CD4-positive, alpha-beta T cell (primary cell): Measurements from ENCODE around the gene ZKSCAN5. TPM values are rescaled to one million over a fixed set of nuclear protein-coding genes. Genes with fewer than 3 reads are reported as not detected.
A peak's percentile ranks its signal among the peaks of the same experiment; 100 is the strongest.
"Not testable (repeated sequence)": the region's sequence is repeated elsewhere in the genome, so short reads cannot be mapped to it uniquely, and the experiment has no call there.

ENCODE experiments used
- ATAC-seq: fragments of 200-7000 bp; cut with Tn5 transposase; one replicate; pipeline ENCODE4 v1.10.0; 2022; ENCODE audit warnings: mild to moderate bottlenecking; ENCODE audit not compliant: poor library complexity
- CTCF ChIA-PET: fragments of 350-600 bp; sonication (Branson Sonifier 250); formaldehyde crosslinking; loops from one replicate; lab custom pipeline; 2021; ENCODE audit warnings: antibody characterized with exemption, inconsistent platforms; lab: Charles Lee
- POLR2A ChIA-PET: fragments of 350-600 bp; sonication (Branson Sonifier 250); formaldehyde crosslinking; loops from one replicate; lab custom pipeline; 2021; ENCODE audit warnings: antibody characterized with exemption, inconsistent platforms; lab: Charles Lee
- DNase-seq, 14 experiments: peaks; one replicate each; pipeline ENCODE4 v3.0.0-alpha.2; 2013 to 2020; ENCODE audit warnings: mixed read lengths in 2 of 14
- H3K27ac ChIP-seq, 2 donors: one replicate each; pipeline versions ENCODE4 v1.5.1 to v1.7.0; 2013; ENCODE audit warnings: low read length in 2 of 2, low read depth in 1 of 2, mild to moderate bottlenecking in 1 of 2
- H3K27me3 ChIP-seq, 2 experiments: 1 replicate in 1 of 2; 2 replicates in 1 of 2; pipeline versions ENCODE4 v1.6.1 to v1.7.0; 2013; ENCODE audit warnings: low read length in 2 of 2, control low read depth in 1 of 2, mild to moderate bottlenecking in 1 of 2, moderate library complexity in 1 of 2; ENCODE audit not compliant: insufficient read depth in 2 of 2, control insufficient read depth in 1 of 2
- H3K36me3 ChIP-seq: one replicate; pipeline ENCODE4 v1.6.1; 2013; ENCODE audit warnings: low read length, control low read depth; ENCODE audit not compliant: insufficient read depth
- H3K4me1 ChIP-seq: one replicate; pipeline ENCODE4 v1.6.1; 2013; ENCODE audit warnings: low read length, control low read depth; ENCODE audit not compliant: insufficient read depth
- H3K4me3 ChIP-seq: one replicate; pipeline ENCODE4 v1.5.1; 2013; ENCODE audit warnings: mild to moderate bottlenecking, low read length, moderate library complexity
- H3K9me3 ChIP-seq, 2 experiments: 1 replicate in 1 of 2; 2 replicates in 1 of 2; pipeline versions ENCODE4 v1.6.1 to v1.7.0; 2013; ENCODE audit warnings: low read length in 2 of 2, mild to moderate bottlenecking in 2 of 2, control low read depth in 1 of 2, moderate library complexity in 1 of 2; ENCODE audit not compliant: control insufficient read depth in 1 of 2, insufficient read depth in 1 of 2
- H3K27ac Mint-ChIP-seq: one replicate; pipeline ENCODE4 v1.8.0; 2020; ENCODE audit warnings: mixed read lengths
- H3K27me3 Mint-ChIP-seq: one replicate; pipeline ENCODE4 v1.8.0; 2021; ENCODE audit warnings: mixed read lengths
- H3K36me3 Mint-ChIP-seq: one replicate; pipeline ENCODE4 v1.8.0; 2021; ENCODE audit warnings: low read depth, mixed read lengths
- H3K4me1 Mint-ChIP-seq: one replicate; pipeline ENCODE4 v1.8.0; 2021; ENCODE audit warnings: low read depth, mixed read lengths
- H3K4me3 Mint-ChIP-seq: one replicate; pipeline ENCODE4 v1.8.0; 2020; ENCODE audit warnings: mild to moderate bottlenecking, mixed read lengths
- H3K9me3 Mint-ChIP-seq: one replicate; pipeline ENCODE4 v1.8.0; 2020; ENCODE audit warnings: mixed read lengths
- CTCF ChIP-seq: fragments of 200-600 bp; IDR thresholded peaks from one replicate; pipeline ENCODE4 v1.8.0; 2022; ENCODE audit warnings: antibody characterized with exemption, mild to moderate bottlenecking
- intact Hi-C, 2 experiments: fragments of 100-400 bp; cut with DNase I in 1 of 2; cut with micrococcal nuclease in 1 of 2; formaldehyde crosslinking; loops; one replicate each; pipeline versions ENCODE4 v1.15.1 to v1.9.0; 2023 to 2025; cut with DNase I, micrococcal nuclease
- total RNA-seq, 174 experiments: library from RNA in 2 of 174; stranded (reverse) in 2 of 174; gene quantifications; one replicate each; pipeline ENCODE4 v1.2.3 and lab custom pipeline; 2021 to 2026

ZKSCAN5 gene
- total RNA-seq, 2 experiments from 2014 or later, result 3.8 to 4.4 TPM

GRCh38 chr7:99500637-99501009 lies 3.8 kb upstream of the ZKSCAN5 start:
- ChIA-PET POLR2A (interaction anchor here (0.6 to 4.5 kb wide), 24 partner anchors 8 to 928 kb away, joined by 3 to 99 read pairs (median 7); partner anchors contain the start of genes ARPC1A, ATP5MF, BUD31 and CPSF4), CTCF (interaction anchor here (1.3 to 2.0 kb wide), 3 partner anchors 9 to 29 kb away, joined by 3 to 7 read pairs (median 3); no protein-coding TSS in a partner anchor)
- Mint-ChIP-seq H3K36me3 (peaks cover 42% of the 10 kb centered on the region), H3K4me1 (peaks cover 48% of the 10 kb centered on the region), H3K27ac (peak overlapping the region; percentile 92), H3K9me3 (no peaks in the 10 kb centered on the region), H3K27me3 (no peaks in the 10 kb centered on the region), H3K4me3 (peak overlapping the region; percentile 97)
- peak overlapping the region; percentile 95 to 97 for H3K27ac ChIP-seq
- ATAC-seq, result no peak
- DNase-seq, result no peak
- H3K36me3 ChIP-seq, result peaks cover 25% of the 10 kb centered on the region
- intact Hi-C loops, result loop anchor here (1.0 to 10.0 kb wide), 4 partner anchors 28 to 514 kb away; partner anchors contain the start of genes FAM200A (in 1 of the 2), ZKSCAN1 (in 1 of the 2), ZNF789 (in 1 of the 2) and ZSCAN25 (in 1 of the 2)
- no peaks in the 10 kb centered on the region for H3K27me3 ChIP-seq
- H3K9me3 ChIP-seq, result no peaks in the 10 kb centered on the region
- peak overlapping the region; percentile 77 for H3K4me3 ChIP-seq
- peaks cover 53% of the 10 kb centered on the region for H3K4me1 ChIP-seq
- TF ChIP-seq CTCF, result no peak

- peaks cover 51% of the 10 kb centered on the region for H3K4me1 Mint-ChIP-seq
- not testable (repeated sequence) for H3K27me3 ChIP-seq, H3K9me3 ChIP-seq, H3K27ac ChIP-seq, H3K27me3 Mint-ChIP-seq, DNase-seq, H3K9me3 Mint-ChIP-seq, ATAC-seq, H3K4me3 ChIP-seq
- H3K4me3 Mint-ChIP-seq, result peak overlapping the region; percentile 97
- Histone ChIP-seq H3K4me1 (peaks cover 57% of the 10 kb centered on the region), H3K36me3 (peaks cover 22% of the 10 kb centered on the region)
- ChIA-PET POLR2A (interaction anchor here (2.3 to 4.5 kb wide), 4 partner anchors 51 to 115 kb away, joined by 15 to 99 read pairs (median 27); partner anchors contain the start of genes BUD31, FAM200A, PDAP1 and ZNF655), CTCF (interaction anchor here (1.5 to 2.0 kb wide), 2 partner anchors 15 to 30 kb away, joined by 3 to 7 read pairs; no protein-coding TSS in a partner anchor)
- intact Hi-C loops, result loop anchor here (2.0 to 10.0 kb wide), 2 partner anchors 52 to 514 kb away; partner anchors contain the start of genes FAM200A (in 1 of the 2) and ZKSCAN1 (in 1 of the 2)
- peaks cover 36% of the 10 kb centered on the region for H3K36me3 Mint-ChIP-seq
- peak overlapping the region; percentile 92 for H3K27ac Mint-ChIP-seq
Observed at GRCh38 chr7:99501236-99501635, 3.2 kb upstream of the ZKSCAN5 start.

GRCh38 chr7:99504281-99504602 lies 220 bp upstream of the ZKSCAN5 start:
- CTCF ChIA-PET, result interaction anchor here (1.5 kb wide), 1 partner anchor 76 kb away, joined by 5 read pairs; no protein-coding TSS in a partner anchor
- Histone ChIP-seq H3K27ac (peak overlapping the region; percentile 93), H3K4me3 (peak overlapping the region; percentile 90), H3K9me3 (no peaks in the 10 kb centered on the region), H3K4me1 (peaks cover 42% of the 10 kb centered on the region), H3K27me3 (no peaks in the 10 kb centered on the region), H3K36me3 (no peaks in the 10 kb centered on the region)
- DNase-seq (no peak), ATAC-seq (no peak)
- Mint-ChIP-seq H3K9me3 (no peaks in the 10 kb centered on the region), H3K36me3 (peaks cover 15% of the 10 kb centered on the region), H3K27ac (peak overlapping the region; percentile 95), H3K4me1 (peaks cover 42% of the 10 kb centered on the region), H3K27me3 (no peaks in the 10 kb centered on the region), H3K4me3 (peak overlapping the region; percentile 100)
- POLR2A ChIA-PET, result interaction anchor here (0.6 to 3.4 kb wide), 21 partner anchors 8 to 924 kb away, joined by 3 to 88 read pairs (median 6); partner anchors contain the start of genes ATP5MF, BUD31, FAM200A and MEPCE
- no peak for TF ChIP-seq CTCF
- intact Hi-C loops, result loop anchor here (2.0 to 10.0 kb wide), 5 partner anchors 31 to 511 kb away; partner anchors contain the start of genes BUD31 (in 1 of the 2), PDAP1 (in 1 of the 2), ZKSCAN1 (in 1 of the 2) and ZNF655 (in 1 of the 2)
